Ishikawa (cell line): Measurements from ENCODE around the gene PTPRN2.

ENCODE experiments used
- CEBPB ChIP-seq: IDR thresholded peaks from 2 replicates; pipeline ENCODE4 v1.6.1; 2012
- CREB1 ChIP-seq: IDR thresholded peaks from 2 replicates; pipeline ENCODE4 v1.6.1; 2012; ENCODE audit warnings: low read depth
- EGR1 ChIP-seq: IDR thresholded peaks from 2 replicates; pipeline ENCODE4 v1.6.1; 2012
- EP300 ChIP-seq: IDR thresholded peaks from 2 replicates; pipeline ENCODE4 v1.6.1; 2012; ENCODE audit warnings: borderline replicate concordance
- FOXM1 ChIP-seq: IDR thresholded peaks from 2 replicates; pipeline ENCODE4 v1.6.1; 2012; ENCODE audit warnings: low read depth, borderline replicate concordance
- NFIC ChIP-seq: IDR thresholded peaks from 2 replicates; pipeline ENCODE4 v1.6.1; 2012
- RAD21 ChIP-seq: IDR thresholded peaks from 2 replicates; pipeline ENCODE4 v1.6.1; 2012; ENCODE audit warnings: low read depth
- REST ChIP-seq: IDR thresholded peaks from 2 replicates; pipeline ENCODE4 v1.6.1; 2012; ENCODE audit warnings: low read depth, mild to moderate bottlenecking
- TAF1 ChIP-seq: IDR thresholded peaks from 2 replicates; pipeline ENCODE4 v1.6.1; 2012; ENCODE audit warnings: low read depth, mild to moderate bottlenecking
- TCF12 ChIP-seq: IDR thresholded peaks from 2 replicates; pipeline ENCODE4 v1.6.1; 2012; ENCODE audit warnings: low read depth
- TEAD4 ChIP-seq: IDR thresholded peaks from 2 replicates; pipeline ENCODE4 v1.6.1; 2012
- YY1 ChIP-seq: IDR thresholded peaks from 2 replicates; pipeline ENCODE4 v1.6.1; 2012; ENCODE audit warnings: low read depth
- ZBTB7A ChIP-seq: IDR thresholded peaks from 2 replicates; pipeline ENCODE4 v1.6.1; 2012; ENCODE audit warnings: low read depth
- TF ChIP-seq, protein P1 (sequence below): IDR thresholded peaks from 2 replicates; pipeline ENCODE4 v1.6.1; 2012
- TF ChIP-seq, protein P2 (sequence below): IDR thresholded peaks from 2 replicates; pipeline ENCODE4 v1.6.1; 2012

PTPRN2 gene

DNA sequence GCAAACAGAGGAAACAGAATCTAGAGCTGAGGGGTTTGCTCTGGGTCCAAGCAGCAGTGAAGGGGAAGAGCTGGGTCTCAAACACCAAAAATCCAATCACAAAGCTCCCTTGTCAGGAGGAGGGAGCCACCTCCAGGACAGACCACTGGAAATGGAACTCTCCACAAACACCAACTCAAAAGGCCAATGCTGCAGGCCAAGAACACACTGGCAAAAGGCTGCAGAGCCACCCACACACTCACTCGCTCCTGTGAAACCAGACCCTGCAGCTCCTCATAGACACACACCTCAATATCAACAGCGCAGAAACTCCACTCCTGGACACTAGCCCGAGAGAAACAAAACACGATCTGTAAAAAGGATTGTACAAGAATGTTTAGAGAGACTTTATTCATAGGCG lies 213.5 kb downstream of the PTPRN2 start:
- TF ChIP-seq EP300 (no peak), TAF1 (no peak), CEBPB (no peak), TCF12 (no peak), RAD21 (no peak), REST (no peak), EGR1 (no peak), YY1 (no peak), ZBTB7A (no peak), CREB1 (no peak), NFIC (no peak), TEAD4 (no peak), FOXM1 (no peak)
- TF ChIP-seq, protein P1, sequence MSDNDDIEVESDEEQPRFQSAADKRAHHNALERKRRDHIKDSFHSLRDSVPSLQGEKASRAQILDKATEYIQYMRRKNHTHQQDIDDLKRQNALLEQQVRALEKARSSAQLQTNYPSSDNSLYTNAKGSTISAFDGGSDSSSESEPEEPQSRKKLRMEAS, result no peak
- TF ChIP-seq, protein P2, sequence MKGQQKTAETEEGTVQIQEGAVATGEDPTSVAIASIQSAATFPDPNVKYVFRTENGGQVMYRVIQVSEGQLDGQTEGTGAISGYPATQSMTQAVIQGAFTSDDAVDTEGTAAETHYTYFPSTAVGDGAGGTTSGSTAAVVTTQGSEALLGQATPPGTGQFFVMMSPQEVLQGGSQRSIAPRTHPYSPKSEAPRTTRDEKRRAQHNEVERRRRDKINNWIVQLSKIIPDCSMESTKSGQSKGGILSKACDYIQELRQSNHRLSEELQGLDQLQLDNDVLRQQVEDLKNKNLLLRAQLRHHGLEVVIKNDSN, result no peak

DNA sequence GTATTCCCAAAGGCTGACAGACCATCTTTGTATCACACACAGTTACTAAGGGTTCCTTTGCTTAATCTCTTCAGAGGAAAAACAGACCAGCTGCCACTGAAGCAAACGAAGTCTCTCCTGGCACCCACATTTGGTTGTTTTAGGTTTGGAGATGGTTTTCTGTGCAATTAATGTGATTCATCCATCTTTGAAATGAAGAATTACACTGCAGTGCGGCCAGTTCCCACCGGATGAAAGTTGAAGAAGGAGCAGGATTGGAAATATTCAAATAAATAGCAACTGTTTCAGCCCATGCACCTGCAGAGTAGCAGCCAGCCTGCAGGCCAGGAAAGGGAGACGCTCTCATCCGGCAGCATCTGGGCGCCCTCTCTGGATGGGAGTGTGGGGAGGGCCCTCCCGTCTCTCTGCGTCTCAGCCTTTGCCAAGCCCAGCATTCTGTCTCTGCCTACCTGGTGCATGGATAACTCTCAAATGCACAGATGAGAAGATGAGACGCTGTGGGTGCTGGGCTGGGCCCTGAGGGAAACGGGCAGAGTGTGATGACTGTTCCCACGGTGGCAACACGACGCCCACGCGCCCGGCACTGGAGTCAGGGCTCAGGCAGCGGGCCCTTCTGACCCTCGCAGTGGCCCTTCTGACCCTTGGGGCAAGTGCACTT lies 214.0 kb downstream of the PTPRN2 start:
- TF ChIP-seq YY1, result no peak
- no peak for TF ChIP-seq CREB1
- TF ChIP-seq RAD21, result no peak
- TF ChIP-seq REST, result no peak
- no peak for TF ChIP-seq FOXM1
- TF ChIP-seq, protein P1, result no peak
- TF ChIP-seq, protein P2, result no peak
- TF ChIP-seq ZBTB7A, result no peak
- no peak for TF ChIP-seq TCF12
- TF ChIP-seq TEAD4, result no peak
- TF ChIP-seq TAF1, result no peak
- no peak for TF ChIP-seq NFIC
- no peak for TF ChIP-seq CEBPB

DNA sequence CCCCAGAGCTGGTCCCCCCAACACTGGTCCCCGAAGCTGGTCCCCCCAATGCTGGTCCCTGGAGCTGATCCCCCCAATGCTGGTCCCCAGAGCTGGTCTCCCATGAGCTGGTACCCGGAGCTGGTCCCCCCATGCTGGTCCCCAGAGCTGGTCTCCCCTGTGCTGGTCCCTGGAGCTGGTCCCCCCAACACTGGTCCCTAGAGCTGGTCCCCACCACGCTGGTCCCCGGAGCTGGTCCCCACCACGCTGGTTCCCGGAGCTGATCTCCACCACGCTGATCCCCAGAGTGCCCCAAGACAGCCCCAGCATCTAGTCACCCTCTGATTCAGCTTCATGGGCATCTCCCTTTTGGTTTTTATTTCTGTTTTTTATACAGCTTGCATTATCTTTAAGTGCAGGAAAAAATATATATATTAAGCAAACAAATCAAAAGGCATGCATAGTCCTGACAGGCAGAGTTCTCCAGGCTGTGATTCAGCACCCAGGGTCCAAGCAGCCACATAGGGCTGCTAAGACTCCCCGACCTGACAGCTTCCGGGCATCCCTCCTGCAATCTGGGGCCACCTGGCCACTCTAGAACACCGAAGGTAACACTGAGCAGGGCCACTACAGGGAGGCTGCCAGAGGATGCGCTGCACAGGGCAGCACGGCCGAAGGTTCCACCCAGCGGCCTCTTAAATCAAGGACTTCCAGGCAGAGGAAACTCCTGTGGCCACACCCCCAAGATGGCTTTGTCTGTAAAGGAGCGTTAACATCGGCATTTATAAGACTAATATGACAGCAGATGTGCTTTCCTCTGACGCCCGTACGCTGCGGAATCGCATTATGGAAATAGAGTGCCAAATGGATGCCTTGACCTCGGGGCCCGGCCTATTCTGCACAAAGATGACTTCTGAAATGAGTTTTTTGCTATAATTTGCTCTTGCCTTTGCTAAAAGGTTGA lies 215.0 kb downstream of the PTPRN2 start:
- TF ChIP-seq CEBPB (no peak), CREB1 (no peak), EP300 (no peak), FOXM1 (no peak), ZBTB7A (no peak), EGR1 (no peak), RAD21 (no peak), TAF1 (no peak), REST (no peak), TCF12 (no peak), NFIC (no peak), TEAD4 (no peak), YY1 (no peak)
- TF ChIP-seq, protein P2, result no peak
- TF ChIP-seq, protein P1, result no peak
